CD4-positive, alpha-beta memory T cell (primary cell): ENCODE measurements around the gene GALNS. TPM values are rescaled to one million over a fixed set of nuclear protein-coding genes. Genes with fewer than 3 reads are reported as not detected.
A peak's percentile ranks its signal among the peaks of the same experiment; 100 is the strongest.
"Not testable (repeated sequence)": the region's sequence is repeated elsewhere in the genome, so short reads cannot be mapped to it uniquely, and the experiment has no call there.

Source experiments
- CTCF ChIA-PET: fragments of 350-600 bp; sonication (Branson Sonifier 250); formaldehyde crosslinking; loops from one replicate; lab custom pipeline; 2021; ENCODE audit warnings: inconsistent platforms; ENCODE audit not compliant: partially characterized antibody; lab: Charles Lee
- POLR2A ChIA-PET: fragments of 350-600 bp; sonication (Branson Sonifier 250); formaldehyde crosslinking; loops from one replicate; lab custom pipeline; 2021; ENCODE audit not compliant: partially characterized antibody; lab: Charles Lee
- DNase-seq, 5 donors: peaks; one replicate each; pipeline versions ENCODE4 v3.0.0 to v3.0.0-alpha.2; 2020 to 2022; ENCODE audit warnings: mixed read lengths in 1 of 5
- H3K27ac ChIP-seq: one replicate; pipeline ENCODE4 v1.7.0; 2013; ENCODE audit warnings: low read depth, low read length
- H3K27me3 ChIP-seq: 2 replicates; pipeline ENCODE4 v1.7.0; 2013; ENCODE audit warnings: mild to moderate bottlenecking, low read length, moderate library complexity; ENCODE audit not compliant: insufficient read depth
- H3K36me3 ChIP-seq: 2 replicates; pipeline ENCODE4 v1.7.0; 2013; ENCODE audit warnings: mild to moderate bottlenecking, low read length, moderate library complexity; ENCODE audit not compliant: insufficient read depth
- H3K4me1 ChIP-seq: 2 replicates; pipeline ENCODE4 v1.7.0; 2013; ENCODE audit warnings: mild to moderate bottlenecking, low read length, moderate library complexity; ENCODE audit not compliant: insufficient read depth
- H3K4me3 ChIP-seq, 2 donors: one replicate each; pipeline ENCODE4 v1.7.0; 2013; ENCODE audit warnings: low read length in 2 of 2, mild to moderate bottlenecking in 1 of 2
- H3K9me3 ChIP-seq, 2 donors: one replicate each; pipeline ENCODE4 v1.7.0; 2013; ENCODE audit warnings: low read length in 2 of 2, control low read depth in 1 of 2; ENCODE audit not compliant: control insufficient read depth in 1 of 2
- H3K27ac Mint-ChIP-seq, 7 donors: one replicate each; pipeline ENCODE4 v1.8.0; 2020 to 2021; ENCODE audit warnings: mixed read lengths in 7 of 7, mild to moderate bottlenecking in 6 of 7, inconsistent platforms in 3 of 7, moderate library complexity in 3 of 7
- H3K27me3 Mint-ChIP-seq, 2 donors: one replicate each; pipeline ENCODE4 v1.8.0; 2020 to 2021; ENCODE audit warnings: mixed read lengths in 2 of 2
- H3K36me3 Mint-ChIP-seq, 2 donors: one replicate each; pipeline ENCODE4 v1.8.0; 2020 to 2021; ENCODE audit warnings: mixed read lengths in 2 of 2, inconsistent platforms in 1 of 2, mild to moderate bottlenecking in 1 of 2
- H3K4me1 Mint-ChIP-seq, 4 donors: one replicate each; pipeline ENCODE4 v1.8.0; 2020 to 2021; ENCODE audit warnings: mixed read lengths in 4 of 4, mild to moderate bottlenecking in 1 of 4
- H3K4me3 Mint-ChIP-seq, 8 donors: one replicate each; pipeline ENCODE4 v1.8.0; 2020 to 2021; ENCODE audit warnings: mixed read lengths in 8 of 8, mild to moderate bottlenecking in 7 of 8, moderate library complexity in 6 of 8, inconsistent platforms in 3 of 8
- H3K9me3 Mint-ChIP-seq, 8 donors: one replicate each; pipeline ENCODE4 v1.8.0; 2020 to 2021; ENCODE audit warnings: mixed read lengths in 8 of 8, mild to moderate bottlenecking in 5 of 8, inconsistent platforms in 3 of 8, moderate library complexity in 1 of 8
- intact Hi-C: fragments of 100-400 bp; cut with micrococcal nuclease; formaldehyde crosslinking; loops from one replicate; pipeline ENCODE4 v1.15.1; 2023
- polyA plus RNA-seq, 2 donors: library from polyadenylated mRNA; unstranded; fragments of 300-500 nt; fragmentation: Illumina TruSeq; gene quantifications; one replicate each; pipeline ENCODE4 v1.2.3, GENCODE V29; 2021
- total RNA-seq, 2 experiments: library from RNA; stranded (reverse); gene quantifications; one replicate each; pipeline ENCODE4 v1.2.3, GENCODE V29; 2021

GALNS gene
- total and polyA plus RNA-seq, 4 experiments from 2014 or later, result 5.6 to 65.7 (median 33.7) TPM

DNA sequence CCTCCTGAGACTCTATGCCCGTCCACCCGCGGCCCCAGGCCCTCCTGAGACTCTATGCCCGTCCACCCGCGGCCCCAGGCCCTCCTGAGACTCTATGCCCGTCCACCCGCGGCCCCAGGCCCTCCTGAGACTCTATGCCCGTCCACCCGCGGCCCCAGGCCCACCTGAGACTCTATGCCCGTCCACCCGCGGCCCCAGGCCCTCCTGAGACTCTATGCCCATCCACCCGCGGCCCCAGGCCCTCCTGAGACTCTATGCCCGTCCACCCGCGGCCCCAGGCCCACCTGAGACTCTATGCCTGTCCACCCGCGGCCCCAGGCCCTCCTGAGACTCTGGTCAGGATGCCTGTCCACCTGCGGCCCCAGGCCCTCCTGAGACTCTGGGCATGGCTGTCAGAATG is 85.0 kb downstream of the GALNS start:
- peaks cover 76% of the 10 kb centered on the region for H3K4me1 ChIP-seq
- H3K36me3 Mint-ChIP-seq, H3K27ac ChIP-seq, DNase-seq, H3K36me3 ChIP-seq, H3K27ac Mint-ChIP-seq, H3K4me3 Mint-ChIP-seq, H3K9me3 ChIP-seq, intact Hi-C loops, H3K4me3 ChIP-seq, H3K9me3 Mint-ChIP-seq, H3K27me3 Mint-ChIP-seq, H3K27me3 ChIP-seq: not testable (repeated sequence)
- ChIA-PET CTCF (interaction anchor here (1.3 to 1.5 kb wide), 2 partner anchors 14 to 34 kb away, joined by 3 to 4 read pairs; no protein-coding TSS in a partner anchor), POLR2A (interaction anchor here (1.5 to 7.2 kb wide), 2 partner anchors 10 to 13 kb away, joined by 5 to 62 read pairs; no protein-coding TSS in a partner anchor)
- H3K4me1 Mint-ChIP-seq, result peaks cover 10 to 52% (median 26%) of the 10 kb centered on the region in 4 donors

DNA sequence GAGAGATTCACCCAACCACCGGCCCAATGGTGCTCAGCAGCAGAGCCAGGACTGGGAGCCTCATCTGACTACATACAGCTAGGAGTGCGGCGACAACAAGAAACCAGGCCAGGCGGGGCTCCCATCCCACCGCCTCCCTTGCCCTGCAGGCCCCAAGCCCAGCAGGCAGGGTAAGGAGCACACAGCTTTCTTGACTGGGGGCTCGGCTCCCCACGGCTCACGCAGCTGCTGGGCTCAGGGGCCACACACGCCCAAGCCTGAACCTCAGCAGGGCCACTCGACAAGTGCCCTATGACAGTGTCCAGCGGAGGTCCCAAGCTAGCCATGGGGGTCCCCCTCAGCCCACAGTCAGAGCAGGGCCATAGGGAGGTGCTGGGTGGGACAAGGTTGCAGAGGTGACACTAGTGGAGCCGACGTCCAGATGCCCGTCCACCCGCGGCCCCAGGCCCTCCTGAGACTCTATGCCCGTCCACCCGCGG is 85.4 kb downstream of the GALNS start:
- no peaks in the 10 kb centered on the region for H3K9me3 Mint-ChIP-seq
- ChIA-PET POLR2A (interaction anchor here (1.5 to 7.2 kb wide), 2 partner anchors 10 to 13 kb away, joined by 5 to 62 read pairs; no protein-coding TSS in a partner anchor), CTCF (interaction anchor here (1.3 to 1.5 kb wide), 2 partner anchors 15 to 34 kb away, joined by 3 to 4 read pairs; no protein-coding TSS in a partner anchor)
- peak overlapping the region in 2 of 8 donors; percentile 35 to 40 for H3K4me3 Mint-ChIP-seq
- no peak for DNase-seq
- no peaks in the 10 kb centered on the region for H3K27me3 Mint-ChIP-seq
- H3K27me3 ChIP-seq, result no peaks in the 10 kb centered on the region
- H3K4me1 ChIP-seq, result peaks cover 80% of the 10 kb centered on the region
- H3K27ac Mint-ChIP-seq, result peak overlapping the region in 6 of 7 donors; percentile 31 to 78 (median 58)
- peak overlapping the region; percentile 16 for H3K27ac ChIP-seq
- H3K4me3 ChIP-seq, result no peak overlapping the region
- H3K9me3 ChIP-seq, result no peaks in the 10 kb centered on the region
- H3K36me3 ChIP-seq, result peaks cover 4% of the 10 kb centered on the region
- intact Hi-C loops, result no loop called here
- peaks cover 9 to 55% (median 27%) of the 10 kb centered on the region in 4 donors for H3K4me1 Mint-ChIP-seq
- H3K36me3 Mint-ChIP-seq, result peaks cover 0 to 4% of the 10 kb centered on the region in 2 donors

DNA sequence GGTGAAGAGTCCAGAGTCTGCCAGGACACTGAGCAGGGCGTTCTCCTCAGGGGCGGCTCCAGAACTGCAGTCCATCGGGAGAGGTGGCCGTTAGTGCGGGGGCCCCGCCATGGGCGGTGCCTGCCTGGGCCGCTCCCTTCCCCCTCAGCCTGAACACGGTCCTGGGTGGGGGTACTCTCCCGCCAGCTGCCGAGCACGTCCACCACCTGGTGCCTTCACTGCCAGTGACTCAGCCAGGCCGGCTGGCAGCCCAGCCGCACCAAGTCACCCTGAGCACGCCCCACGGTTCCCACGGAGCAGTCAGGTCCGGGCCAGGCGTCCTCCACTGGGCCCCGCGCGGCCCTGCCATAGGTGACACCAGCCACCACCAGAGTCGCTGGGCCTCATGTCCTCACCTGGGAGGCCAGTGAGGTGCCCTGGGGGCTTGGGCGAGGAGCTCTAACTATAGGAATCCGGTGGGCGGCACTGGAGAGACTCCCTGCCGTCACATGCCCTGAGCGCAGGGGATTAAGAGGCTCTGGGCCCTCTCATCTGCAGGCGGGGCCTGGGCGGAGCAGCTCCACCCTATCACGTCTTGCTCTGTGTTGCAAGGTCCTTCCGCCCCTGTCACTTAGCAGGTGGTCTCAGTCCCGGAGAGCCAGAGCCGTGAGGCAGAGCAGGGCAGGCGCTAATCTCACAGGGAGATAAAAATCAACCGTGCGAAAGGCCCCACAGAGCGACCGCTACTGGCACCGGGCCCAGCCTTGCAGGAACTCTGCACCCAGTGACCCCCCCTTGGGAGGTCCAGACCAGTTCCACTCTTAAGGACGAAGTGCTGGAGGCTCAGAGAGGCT is 86.1 kb downstream of the GALNS start:
- no peaks in the 10 kb centered on the region for H3K27me3 ChIP-seq
- ChIA-PET CTCF (no interaction called here), POLR2A (interaction anchor here (0.9 to 7.2 kb wide), 3 partner anchors 11 to 65 kb away, joined by 3 to 62 read pairs (median 5); no protein-coding TSS in a partner anchor)
- Mint-ChIP-seq H3K9me3 (no peaks in the 10 kb centered on the region), H3K4me3 (peak overlapping the region in 4 of 8 donors; percentile 21 to 40 (median 36)), H3K27ac (peak overlapping the region; percentile 22 to 78 (median 56)), H3K27me3 (no peaks in the 10 kb centered on the region), H3K36me3 (peaks cover 0 to 7% of the 10 kb centered on the region in 2 donors), H3K4me1 (peaks cover 11 to 57% (median 31%) of the 10 kb centered on the region in 4 donors)
- H3K27ac ChIP-seq, result peak overlapping the region; percentile 16
- H3K4me1 ChIP-seq, result peaks cover 86% of the 10 kb centered on the region
- no peaks in the 10 kb centered on the region for H3K9me3 ChIP-seq
- peak overlapping the region in 1 of 2 donors; percentile 11 for H3K4me3 ChIP-seq
- peak in 1 of 5 donors; percentile 41 for DNase-seq
- intact Hi-C loops, result no loop called here
- H3K36me3 ChIP-seq, result peaks cover 4% of the 10 kb centered on the region

DNA sequence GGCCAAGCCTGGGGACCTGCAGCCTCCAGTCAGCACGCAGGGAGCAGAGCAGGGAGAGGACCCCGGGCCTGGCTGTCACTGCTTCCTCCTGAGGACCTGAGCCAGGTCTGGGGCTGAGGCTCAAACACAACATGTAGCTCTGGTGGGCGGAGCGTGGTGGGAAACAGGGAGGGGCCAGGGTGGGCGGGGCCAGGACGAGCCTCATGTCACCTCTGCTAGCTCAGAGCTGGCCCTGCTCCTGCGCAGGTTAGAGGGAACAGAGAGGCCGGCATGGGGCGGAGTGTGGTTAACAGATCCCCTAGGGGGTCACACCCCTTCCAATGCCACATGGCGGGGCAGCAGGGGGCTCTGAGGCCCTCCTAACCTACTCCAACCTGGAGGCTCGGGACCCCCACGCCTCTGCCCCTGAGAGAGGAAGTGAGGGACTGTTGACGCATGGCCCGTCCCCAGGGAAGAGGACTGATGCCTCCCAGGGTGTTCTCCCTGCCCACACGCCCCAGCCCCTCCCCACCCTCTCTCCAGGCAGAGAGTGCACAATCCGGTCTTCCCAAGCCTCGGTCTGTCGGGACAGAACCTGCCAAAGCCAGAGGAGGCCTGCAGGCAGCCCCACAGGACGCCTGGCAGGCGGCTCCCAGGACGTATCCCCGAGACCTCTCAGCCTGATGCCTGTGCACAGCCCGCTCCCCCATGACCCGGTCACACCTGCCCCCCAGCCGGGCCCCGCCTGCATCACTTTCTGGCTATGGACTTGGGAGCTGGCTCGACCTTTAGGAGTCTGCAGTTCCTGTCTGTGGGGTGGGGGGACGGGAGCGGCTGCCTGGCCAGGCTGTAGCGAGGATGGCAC is 86.9 kb downstream of the GALNS start:
- peak in 1 of 5 donors; percentile 35 for DNase-seq

DNA sequence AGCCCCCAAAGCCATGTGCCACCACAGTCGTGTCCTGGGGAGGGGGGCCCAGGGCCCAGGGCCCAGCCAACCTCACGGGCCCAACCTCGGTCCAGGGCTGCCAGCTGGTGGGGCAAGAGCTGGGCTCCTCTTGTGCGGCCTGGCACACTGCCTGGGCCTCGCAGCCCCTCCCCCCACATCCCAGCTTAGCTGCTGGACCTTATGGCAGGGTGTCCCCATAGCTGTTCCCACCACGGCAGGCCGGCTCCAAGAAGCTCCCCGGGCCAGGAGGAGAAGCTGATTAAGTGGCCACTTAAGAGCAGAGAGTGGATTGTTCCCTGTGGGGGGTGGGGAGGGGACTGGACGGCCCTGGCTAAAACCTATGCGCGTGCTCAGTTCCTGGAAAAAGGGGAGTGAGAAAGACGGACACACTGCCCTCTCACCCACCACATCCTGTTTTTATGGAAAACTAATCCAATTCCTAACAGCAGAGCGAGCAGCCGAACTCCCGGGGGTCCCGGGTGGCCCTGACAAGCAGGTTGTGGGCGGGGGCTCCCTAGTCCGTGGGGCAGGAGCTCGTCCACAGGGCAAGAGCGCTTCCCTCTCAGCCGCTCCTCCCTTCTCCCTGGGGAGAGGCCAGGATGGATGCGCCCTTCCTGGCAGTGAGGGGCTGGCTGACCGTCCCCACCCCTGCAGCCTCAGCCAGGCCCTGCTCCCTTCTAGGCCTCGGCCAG is 88.5 kb downstream of the GALNS start:
- Mint-ChIP-seq H3K27me3 (no peaks in the 10 kb centered on the region), H3K36me3 (peaks cover 0 to 15% of the 10 kb centered on the region in 2 donors), H3K4me1 (peaks cover 13 to 65% (median 31%) of the 10 kb centered on the region in 4 donors), H3K9me3 (no peaks in the 10 kb centered on the region), H3K4me3 (no peak overlapping the region), H3K27ac (peak overlapping the region in 2 of 7 donors; percentile 18 to 70)
- H3K36me3 ChIP-seq, result peaks cover 4% of the 10 kb centered on the region
- H3K27ac ChIP-seq, result no peak overlapping the region
- H3K9me3 ChIP-seq, result no peaks in the 10 kb centered on the region
- H3K27me3 ChIP-seq, result no peaks in the 10 kb centered on the region
- H3K4me3 ChIP-seq, result no peak overlapping the region
- DNase-seq, result peak in 1 of 5 donors; percentile 30
- ChIA-PET CTCF (interaction anchor here (0.7 to 1.4 kb wide), 3 partner anchors 12 to 31 kb away, joined by 4 to 7 read pairs (median 5); no protein-coding TSS in a partner anchor), POLR2A (interaction anchor here (0.7 to 7.2 kb wide), 3 partner anchors 13 to 325 kb away, joined by 3 to 62 read pairs (median 4); partner anchors contain the start of gene ACSF3)
- H3K4me1 ChIP-seq, result peaks cover 77% of the 10 kb centered on the region
- intact Hi-C loops, result no loop called here

More for the DNA sequence above, 86.9 kb downstream of the GALNS start:
- H3K27me3 ChIP-seq, result no peaks in the 10 kb centered on the region
- peaks cover 4% of the 10 kb centered on the region for H3K36me3 ChIP-seq
- Mint-ChIP-seq H3K27ac (peak overlapping the region; percentile 12 to 72 (median 60)), H3K36me3 (peaks cover 0 to 9% of the 10 kb centered on the region in 2 donors), H3K27me3 (no peaks in the 10 kb centered on the region), H3K4me3 (peak overlapping the region in 1 of 8 donors; percentile 35), H3K9me3 (no peaks in the 10 kb centered on the region), H3K4me1 (peaks cover 11 to 60% (median 30%) of the 10 kb centered on the region in 4 donors)
- no peaks in the 10 kb centered on the region for H3K9me3 ChIP-seq
- no peak overlapping the region for H3K27ac ChIP-seq
- ChIA-PET POLR2A (interaction anchor here (0.9 to 7.2 kb wide), 3 partner anchors 11 to 64 kb away, joined by 3 to 62 read pairs (median 5); no protein-coding TSS in a partner anchor), CTCF (interaction anchor here (0.7 kb wide), 1 partner anchor 12 kb away, joined by 3 read pairs; no protein-coding TSS in a partner anchor)
- intact Hi-C loops, result no loop called here
- no peak overlapping the region for H3K4me3 ChIP-seq
- peaks cover 85% of the 10 kb centered on the region for H3K4me1 ChIP-seq

DNA sequence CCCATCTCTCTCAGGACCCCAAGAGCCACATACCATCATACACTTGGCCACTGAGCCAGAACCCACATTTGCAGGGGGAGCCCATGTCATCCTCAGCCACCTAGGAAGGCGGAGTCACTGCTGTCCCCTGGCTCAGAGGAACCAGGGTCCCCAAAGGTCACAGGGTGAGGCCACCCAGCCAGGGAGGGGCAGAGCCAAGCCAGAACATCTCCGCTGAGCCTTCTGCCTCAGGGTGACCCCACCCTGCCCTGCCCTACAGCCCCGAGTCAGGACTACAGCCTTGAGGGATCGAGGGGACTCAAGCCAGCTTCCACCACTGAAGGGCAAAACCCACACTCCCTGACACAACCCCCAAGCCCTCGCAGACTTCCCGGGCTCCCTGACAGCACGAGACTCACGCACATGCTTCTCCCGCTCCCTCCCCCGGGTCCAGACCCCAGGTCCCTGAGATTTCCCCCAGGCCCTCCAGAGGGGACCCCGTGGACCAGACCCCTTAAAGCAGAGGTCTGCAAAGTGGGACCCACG is 89.1 kb downstream of the GALNS start:
- peaks cover 13 to 67% (median 32%) of the 10 kb centered on the region in 4 donors for H3K4me1 Mint-ChIP-seq
- peak overlapping the region in 2 of 8 donors; percentile 4 to 64 for H3K4me3 Mint-ChIP-seq
- Histone ChIP-seq H3K27me3 (no peaks in the 10 kb centered on the region), H3K4me1 (peaks cover 80% of the 10 kb centered on the region), H3K36me3 (peaks cover 4% of the 10 kb centered on the region), H3K9me3 (no peaks in the 10 kb centered on the region), H3K27ac (no peak overlapping the region), H3K4me3 (no peak overlapping the region)
- ChIA-PET POLR2A (interaction anchor here (0.7 to 7.2 kb wide), 4 partner anchors 8 to 326 kb away, joined by 3 to 62 read pairs (median 4); partner anchors contain the start of gene ACSF3), CTCF (interaction anchor here (1.4 to 1.9 kb wide), 3 partner anchors 12 to 30 kb away, joined by 4 to 9 read pairs (median 5); no protein-coding TSS in a partner anchor)
- H3K9me3 Mint-ChIP-seq, result no peaks in the 10 kb centered on the region
- H3K27me3 Mint-ChIP-seq, result no peaks in the 10 kb centered on the region
- DNase-seq, result no peak
- peak overlapping the region; percentile 54 to 91 (median 79) for H3K27ac Mint-ChIP-seq
- peaks cover 0 to 19% of the 10 kb centered on the region in 2 donors for H3K36me3 Mint-ChIP-seq
- intact Hi-C loops, result loop anchor here (2.0 kb wide), 1 partner anchor 13 kb away; no protein-coding TSS in a partner anchor
